CD4-positive, alpha-beta T cell (primary cell): ENCODE data around the gene GUCA2A. TPM values are rescaled to one million over a fixed set of nuclear protein-coding genes. Genes with fewer than 3 reads are reported as not detected.

Experiments
- ATAC-seq: fragments of 200-7000 bp; cut with Tn5 transposase; one replicate; pipeline ENCODE4 v1.10.0; 2022; ENCODE audit warnings: mild to moderate bottlenecking; ENCODE audit not compliant: poor library complexity
- CTCF ChIA-PET: fragments of 350-600 bp; sonication (Branson Sonifier 250); formaldehyde crosslinking; loops from one replicate; lab custom pipeline; 2021; ENCODE audit warnings: antibody characterized with exemption, inconsistent platforms; lab: Charles Lee
- POLR2A ChIA-PET: fragments of 350-600 bp; sonication (Branson Sonifier 250); formaldehyde crosslinking; loops from one replicate; lab custom pipeline; 2021; ENCODE audit warnings: antibody characterized with exemption, inconsistent platforms; lab: Charles Lee
- DNase-seq, 14 experiments: peaks; one replicate each; pipeline ENCODE4 v3.0.0-alpha.2; 2013 to 2020; ENCODE audit warnings: mixed read lengths in 2 of 14
- H3K27ac ChIP-seq, 2 donors: one replicate each; pipeline versions ENCODE4 v1.5.1 to v1.7.0; 2013; ENCODE audit warnings: low read length in 2 of 2, low read depth in 1 of 2, mild to moderate bottlenecking in 1 of 2
- H3K27me3 ChIP-seq, 2 experiments: 1 replicate in 1 of 2; 2 replicates in 1 of 2; pipeline versions ENCODE4 v1.6.1 to v1.7.0; 2013; ENCODE audit warnings: low read length in 2 of 2, control low read depth in 1 of 2, mild to moderate bottlenecking in 1 of 2, moderate library complexity in 1 of 2; ENCODE audit not compliant: insufficient read depth in 2 of 2, control insufficient read depth in 1 of 2
- H3K36me3 ChIP-seq: one replicate; pipeline ENCODE4 v1.6.1; 2013; ENCODE audit warnings: low read length, control low read depth; ENCODE audit not compliant: insufficient read depth
- H3K4me1 ChIP-seq: one replicate; pipeline ENCODE4 v1.6.1; 2013; ENCODE audit warnings: low read length, control low read depth; ENCODE audit not compliant: insufficient read depth
- H3K4me3 ChIP-seq: one replicate; pipeline ENCODE4 v1.5.1; 2013; ENCODE audit warnings: mild to moderate bottlenecking, low read length, moderate library complexity
- H3K9me3 ChIP-seq, 2 experiments: 1 replicate in 1 of 2; 2 replicates in 1 of 2; pipeline versions ENCODE4 v1.6.1 to v1.7.0; 2013; ENCODE audit warnings: low read length in 2 of 2, mild to moderate bottlenecking in 2 of 2, control low read depth in 1 of 2, moderate library complexity in 1 of 2; ENCODE audit not compliant: control insufficient read depth in 1 of 2, insufficient read depth in 1 of 2
- H3K27ac Mint-ChIP-seq: one replicate; pipeline ENCODE4 v1.8.0; 2020; ENCODE audit warnings: mixed read lengths
- H3K27me3 Mint-ChIP-seq: one replicate; pipeline ENCODE4 v1.8.0; 2021; ENCODE audit warnings: mixed read lengths
- H3K36me3 Mint-ChIP-seq: one replicate; pipeline ENCODE4 v1.8.0; 2021; ENCODE audit warnings: low read depth, mixed read lengths
- H3K4me1 Mint-ChIP-seq: one replicate; pipeline ENCODE4 v1.8.0; 2021; ENCODE audit warnings: low read depth, mixed read lengths
- H3K4me3 Mint-ChIP-seq: one replicate; pipeline ENCODE4 v1.8.0; 2020; ENCODE audit warnings: mild to moderate bottlenecking, mixed read lengths
- H3K9me3 Mint-ChIP-seq: one replicate; pipeline ENCODE4 v1.8.0; 2020; ENCODE audit warnings: mixed read lengths
- CTCF ChIP-seq: fragments of 200-600 bp; IDR thresholded peaks from one replicate; pipeline ENCODE4 v1.8.0; 2022; ENCODE audit warnings: antibody characterized with exemption, mild to moderate bottlenecking
- intact Hi-C, 2 experiments: fragments of 100-400 bp; cut with DNase I in 1 of 2; cut with micrococcal nuclease in 1 of 2; formaldehyde crosslinking; loops; one replicate each; pipeline versions ENCODE4 v1.15.1 to v1.9.0; 2023 to 2025; cut with DNase I, micrococcal nuclease
- total RNA-seq, 174 experiments: library from RNA in 2 of 174; stranded (reverse) in 2 of 174; gene quantifications; one replicate each; pipeline ENCODE4 v1.2.3 and lab custom pipeline; 2021 to 2026

Gene GUCA2A
- total RNA-seq, 2 experiments from 2014 or later: not detected

DNA sequence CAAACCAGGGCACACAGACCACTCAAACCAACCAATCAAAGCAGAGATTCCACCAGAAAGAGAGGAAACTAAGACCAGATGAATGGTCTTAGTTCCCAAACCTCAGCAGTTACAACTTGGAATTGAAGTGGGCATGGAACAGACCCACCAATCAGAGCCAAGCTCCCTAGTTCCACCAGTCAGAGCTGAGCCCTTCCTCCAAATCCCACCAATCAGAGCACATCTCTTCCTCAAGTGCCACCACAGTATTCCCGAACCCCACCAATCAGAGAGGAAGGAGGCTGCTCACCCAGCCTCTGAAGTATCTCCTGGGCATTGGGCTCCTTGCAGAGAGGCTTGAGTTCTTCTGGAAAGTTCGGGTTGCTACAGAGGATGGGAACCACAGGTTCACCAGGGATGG is 1.4 kb downstream of the GUCA2A start:
- Mint-ChIP-seq H3K4me1 (peaks cover under 1% of the 10 kb centered on the region), H3K9me3 (peaks cover 5% of the 10 kb centered on the region), H3K4me3 (no peak overlapping the region), H3K27ac (no peak overlapping the region), H3K27me3 (peaks cover 4% of the 10 kb centered on the region), H3K36me3 (no peaks in the 10 kb centered on the region)
- ChIA-PET CTCF (interaction anchor here (1.7 kb wide), 1 partner anchor 10 kb away, joined by 4 read pairs; no protein-coding TSS in a partner anchor), POLR2A (no interaction called here)
- intact Hi-C loops: no loop called here
- ATAC-seq (no peak), DNase-seq (no peak)
- TF ChIP-seq CTCF: no peak
- H3K36me3 ChIP-seq: no peaks in the 10 kb centered on the region
- no peak overlapping the region for H3K27ac ChIP-seq
- no peak overlapping the region for H3K4me3 ChIP-seq
- H3K9me3 ChIP-seq: peaks cover 0 to 8% of the 10 kb centered on the region in 2 experiments
- H3K27me3 ChIP-seq: no peaks in the 10 kb centered on the region
- no peaks in the 10 kb centered on the region for H3K4me1 ChIP-seq

DNA sequence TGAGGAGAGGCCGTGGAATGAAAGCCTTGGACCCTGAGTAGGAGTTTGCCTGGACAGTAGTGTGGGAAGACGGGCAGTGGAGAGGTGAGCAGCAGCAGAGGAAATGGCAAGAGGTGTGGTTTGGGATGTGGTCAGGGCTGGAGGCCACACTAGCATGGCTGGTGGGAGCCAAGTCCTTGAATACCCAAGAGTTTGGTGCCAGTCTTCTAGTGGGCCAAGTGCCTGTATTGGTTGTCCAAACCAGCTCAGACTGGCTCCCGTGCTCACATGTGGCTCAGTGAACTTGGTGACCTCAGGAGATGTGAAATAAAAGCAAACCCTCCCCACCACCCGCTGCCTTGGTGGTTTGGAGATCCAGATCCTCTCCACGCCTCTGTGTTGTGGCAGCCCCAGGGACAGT is 2.4 kb downstream of the GUCA2A start:
- no peak overlapping the region for H3K27ac ChIP-seq
- DNase-seq (no peak), ATAC-seq (no peak)
- H3K27me3 Mint-ChIP-seq: peaks cover 4% of the 10 kb centered on the region
- CTCF ChIA-PET: no interaction called here
- peaks cover 5% of the 10 kb centered on the region for H3K9me3 Mint-ChIP-seq
- TF ChIP-seq CTCF: no peak
- POLR2A ChIA-PET: no interaction called here
- peaks cover 7% of the 10 kb centered on the region for H3K4me1 Mint-ChIP-seq
- H3K4me1 ChIP-seq: peaks cover 3% of the 10 kb centered on the region
- no peaks in the 10 kb centered on the region for H3K36me3 Mint-ChIP-seq
- H3K27me3 ChIP-seq: no peaks in the 10 kb centered on the region
- no peak overlapping the region for H3K4me3 Mint-ChIP-seq
- no peaks in the 10 kb centered on the region for H3K36me3 ChIP-seq
- peaks cover 0 to 8% of the 10 kb centered on the region in 2 experiments for H3K9me3 ChIP-seq
- no peak overlapping the region for H3K27ac Mint-ChIP-seq
- H3K4me3 ChIP-seq: no peak overlapping the region
- intact Hi-C loops: no loop called here

DNA sequence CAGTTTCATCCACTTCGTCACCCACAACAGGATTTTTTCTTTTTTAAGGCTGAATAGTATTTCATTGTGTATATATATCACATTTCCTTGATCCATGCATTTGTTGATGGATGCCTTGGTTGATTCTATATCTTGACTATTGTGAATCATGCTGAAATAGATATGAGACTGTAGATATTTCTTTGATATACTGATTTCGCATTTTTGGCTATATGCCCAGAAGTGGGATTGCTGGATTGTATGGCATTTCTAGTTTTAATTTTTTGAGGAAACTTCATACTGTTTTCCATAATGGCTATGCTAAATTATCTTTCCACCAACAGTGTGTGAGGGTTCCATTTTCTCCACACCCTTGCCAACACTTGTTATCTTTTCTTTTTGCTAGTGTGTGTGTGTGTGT is 6.4 kb downstream of the GUCA2A start:
- intact Hi-C loops: no loop called here
- Mint-ChIP-seq H3K9me3 (peaks cover 5% of the 10 kb centered on the region), H3K27ac (no peak overlapping the region), H3K4me3 (no peak overlapping the region), H3K36me3 (no peaks in the 10 kb centered on the region), H3K4me1 (peaks cover 7% of the 10 kb centered on the region), H3K27me3 (no peaks in the 10 kb centered on the region)
- DNase-seq (no peak), ATAC-seq (no peak)
- H3K4me1 ChIP-seq: peaks cover 3% of the 10 kb centered on the region
- ChIA-PET CTCF (no interaction called here), POLR2A (no interaction called here)
- H3K27ac ChIP-seq: no peak overlapping the region
- H3K27me3 ChIP-seq: no peaks in the 10 kb centered on the region
- no peak for TF ChIP-seq CTCF
- no peaks in the 10 kb centered on the region for H3K36me3 ChIP-seq
- no peak overlapping the region for H3K4me3 ChIP-seq
- peaks cover 0 to 8% of the 10 kb centered on the region in 2 experiments for H3K9me3 ChIP-seq
